Endothelial cell of umbilical vein (primary cell): Measurements from ENCODE around the gene BEND5. TPM values are rescaled to one million over a fixed set of nuclear protein-coding genes. Genes with fewer than 3 reads are reported as not detected.

Experiments
- BruUV-seq: library from RNA; stranded (reverse); fragments of 400-500 nt; replicated peaks from 2 replicates; lab custom pipeline; 2021; lab: Mats Ljungman, UMichigan
- CTCF ChIA-PET: fragments of 300-600, 350-600 bp; sonication (Branson Sonifier 250); formaldehyde crosslinking; loops from one replicate; lab custom pipeline; 2021; ENCODE audit warnings: antibody characterized with exemption, inconsistent platforms; lab: Charles Lee
- POLR2A ChIA-PET: fragments of 300-600, 350-600 bp; sonication (Branson Sonifier 250); formaldehyde crosslinking; loops from one replicate; lab custom pipeline; 2021; ENCODE audit warnings: antibody characterized with exemption, inconsistent platforms; lab: Charles Lee
- DNase-seq: peaks from one replicate; pipeline ENCODE4 v3.0.0-alpha.2; 2011; ENCODE audit warnings: low read depth, low spot score
- FAIRE-seq: peaks from 2 replicates; lab custom pipeline; 2011; peaks lifted over from hg19 to GRCh38; lab: Jason Lieb, UNC
- H2AFZ ChIP-seq: 2 replicates; pipeline ENCODE4 v1.6.0; 2012; ENCODE audit warnings: low read depth, low read length, control low read depth, inconsistent platforms
- H3K27ac ChIP-seq: 2 replicates; pipeline ENCODE4 v1.5.1; 2011; ENCODE audit warnings: low read depth, mild to moderate bottlenecking, control low read depth, low read length, moderate library complexity; ENCODE audit not compliant: insufficient read depth
- H3K27me3 ChIP-seq, 2 experiments: 2 replicates each; pipeline versions ENCODE4 v1.6.0 to v1.6.1; 2011; ENCODE audit warnings: low read length in 2 of 2, mixed read lengths in 1 of 2; ENCODE audit not compliant: control insufficient read depth in 2 of 2, insufficient read depth in 2 of 2
- H3K36me3 ChIP-seq, 2 experiments: 2 replicates in 1 of 2; 3 replicates in 1 of 2; pipeline ENCODE4 v1.5.1; 2011; ENCODE audit warnings: low read length in 2 of 2, mild to moderate bottlenecking in 1 of 2, moderate library complexity in 1 of 2; ENCODE audit not compliant: control insufficient read depth in 2 of 2, insufficient read depth in 2 of 2; ENCODE audit errors: extremely low read depth in 1 of 2
- H3K4me1 ChIP-seq: 3 replicates; pipeline ENCODE4 v1.5.1; 2011; ENCODE audit warnings: mild to moderate bottlenecking, low read length; ENCODE audit not compliant: control insufficient read depth, insufficient read depth; ENCODE audit errors: extremely low read depth
- H3K4me2 ChIP-seq: 2 replicates; pipeline ENCODE4 v1.6.1; 2011; ENCODE audit warnings: low read length, control low read depth, mixed read lengths; ENCODE audit not compliant: insufficient read depth
- H3K4me3 ChIP-seq, 3 experiments: fragments of 200-600 bp in 1 of 3; sonication (generic), shearing (Covaris generic) in 1 of 3; replicated peaks in 1 of 3; 2 replicates each; pipeline ENCODE4 v1.5.1; 2011 to 2016; ENCODE audit warnings: control low read depth in 3 of 3, low read length in 3 of 3, mild to moderate bottlenecking in 2 of 3, inconsistent platforms in 1 of 3, low read depth in 1 of 3, moderate library complexity in 1 of 3; ENCODE audit not compliant: insufficient read depth in 1 of 3
- H3K79me2 ChIP-seq: 2 replicates; pipeline ENCODE4 v1.6.0; 2012; ENCODE audit warnings: low read length, inconsistent platforms; ENCODE audit not compliant: control insufficient read depth, insufficient read depth
- H3K9ac ChIP-seq: replicated peaks from 2 replicates; pipeline ENCODE3; 2011; ENCODE audit warnings: low read length, control low read depth; ENCODE audit not compliant: insufficient read depth; ENCODE audit errors: extremely low read depth
- H3K9me1 ChIP-seq: replicated peaks from 3 replicates; pipeline ENCODE4 v1.6.0; 2011; ENCODE audit warnings: mild to moderate bottlenecking, low read length; ENCODE audit not compliant: control insufficient read depth, insufficient read depth; ENCODE audit errors: extremely low read depth
- H3K9me3 ChIP-seq: replicated peaks from 2 replicates; pipeline ENCODE4 v1.5.1; 2012; ENCODE audit warnings: low read length, inconsistent platforms; ENCODE audit not compliant: control insufficient read depth, insufficient read depth
- H4K20me1 ChIP-seq: replicated peaks from 2 replicates; pipeline ENCODE3; 2011; ENCODE audit warnings: mild to moderate bottlenecking, low read length; ENCODE audit not compliant: control insufficient read depth, insufficient read depth; ENCODE audit errors: extremely low read depth
- CTCF ChIP-seq, 2 donors: IDR thresholded peaks; 1 replicate in 1 of 2; 2 replicates in 1 of 2; pipeline ENCODE4 v1.5.1; 2011; ENCODE audit warnings: low read length in 2 of 2, mild to moderate bottlenecking in 2 of 2, moderate library complexity in 2 of 2, control low read depth in 1 of 2, inconsistent platforms in 1 of 2, low read depth in 1 of 2; ENCODE audit not compliant: insufficient read depth in 1 of 2; ENCODE audit errors: extremely low read depth in 1 of 2
- MAX ChIP-seq: IDR thresholded peaks from 2 replicates; pipeline ENCODE4 v1.6.1; 2011; ENCODE audit not compliant: insufficient read depth, insufficient read length
- MYC ChIP-seq: IDR thresholded peaks from one replicate; pipeline ENCODE4 v1.6.1; 2011; ENCODE audit warnings: mild to moderate bottlenecking, low read depth, low read length
- POLR2A ChIP-seq: IDR thresholded peaks from 2 replicates; pipeline ENCODE4 v1.6.1; 2012; ENCODE audit warnings: low read depth, mild to moderate bottlenecking, control low read depth, low read length
- POLR2AphosphoS5 ChIP-seq: IDR thresholded peaks from 2 replicates; pipeline ENCODE4 v1.6.1; 2012; ENCODE audit warnings: low read depth, mild to moderate bottlenecking, control low read depth, low read length, moderate library complexity; ENCODE audit not compliant: insufficient read depth
- dilution Hi-C: fragments of 300-500 bp; cut with MboI; formaldehyde crosslinking; loops from one replicate; pipeline ENCODE4 v1.15.0; 2019; ENCODE audit warnings: low sequenced_read_pairs; ENCODE audit not compliant: extremely low pct_ligation_motif_present
- intact Hi-C: fragments of 100-400 bp; cut with micrococcal nuclease; formaldehyde crosslinking; loops from one replicate; pipeline ENCODE4 v1.10.0; 2022
- polyA plus RNA-seq, 4 experiments: library from polyadenylated mRNA; depleted of rRNA in 3 of 4; stranded (reverse) in 3 of 4; unstranded in 1 of 4; fragments of >200 nt; gene quantifications; 2 replicates each; pipeline versions ENCODE4 v1.2.1 to v1.2.3, GENCODE V29; 2011 to 2012; ENCODE audit warnings: missing spikeins in 1 of 4
- total RNA-seq: library from RNA; stranded (reverse); gene quantifications from 2 replicates; pipeline ENCODE4 v1.2.3, GENCODE V29; 2021

Gene BEND5
- total and polyA plus RNA-seq, 2 donors (not counting 3 experiments of a cell fraction or from before 2014, with no cell fraction given) = not detected

- Histone ChIP-seq H2AFZ (no peak overlapping the region), H3K79me2 (no peaks in the 10 kb centered on the region), H3K9ac (no peak overlapping the region), H3K4me2 (no peak overlapping the region), H3K9me1 (no peaks in the 10 kb centered on the region), H3K27ac (no peak overlapping the region), H3K4me3 (no peak overlapping the region), H3K36me3 (no peaks in the 10 kb centered on the region), H3K4me1 (no peaks in the 10 kb centered on the region), H4K20me1 (no peaks in the 10 kb centered on the region), H3K27me3 (no peaks in the 10 kb centered on the region), H3K9me3 (no peaks in the 10 kb centered on the region)
- TF ChIP-seq CTCF (IDR thresholded peaks at IDR 0.05; ENCODE audit: extremely low read depth in 1 of 2, insufficient read depth in 1 of 2, low read depth in 1 of 2, low read length in 2 of 2) = peak in 1 of 2 donors; percentile 13
- no peak for TF ChIP-seq POLR2A
- TF ChIP-seq POLR2AphosphoS5 = no peak
- TF ChIP-seq MYC = no peak
- no peak for TF ChIP-seq MAX
- dilution Hi-C loops = no loop called here
- POLR2A ChIA-PET = no interaction called here
- no peak for FAIRE-seq
- CTCF ChIA-PET = interaction anchor here (0.6 to 2.0 kb wide), 2 partner anchors 11 to 21 kb away, joined by 3 to 7 read pairs; no protein-coding TSS in a partner anchor
- intact Hi-C loops = no loop called here
- BruUV-seq = no TSS peak
- DNase-seq = no peak
Observed at GRCh38 chr1:48688102-48688760, 88.5 kb downstream of the BEND5 start.
